Stimulated activated CD4-positive, alpha-beta T cell treated with anti-CD3 and anti-CD28 coated beads, Interleukin-4, amount 100 ng/mL, for 24 hours (primary cell): ENCODE measurements around the gene ABCA7.

Source experiments
- DNase-seq: peaks from one replicate; pipeline ENCODE4 v3.0.0-alpha.2; 2020

ABCA7 gene

DNA sequence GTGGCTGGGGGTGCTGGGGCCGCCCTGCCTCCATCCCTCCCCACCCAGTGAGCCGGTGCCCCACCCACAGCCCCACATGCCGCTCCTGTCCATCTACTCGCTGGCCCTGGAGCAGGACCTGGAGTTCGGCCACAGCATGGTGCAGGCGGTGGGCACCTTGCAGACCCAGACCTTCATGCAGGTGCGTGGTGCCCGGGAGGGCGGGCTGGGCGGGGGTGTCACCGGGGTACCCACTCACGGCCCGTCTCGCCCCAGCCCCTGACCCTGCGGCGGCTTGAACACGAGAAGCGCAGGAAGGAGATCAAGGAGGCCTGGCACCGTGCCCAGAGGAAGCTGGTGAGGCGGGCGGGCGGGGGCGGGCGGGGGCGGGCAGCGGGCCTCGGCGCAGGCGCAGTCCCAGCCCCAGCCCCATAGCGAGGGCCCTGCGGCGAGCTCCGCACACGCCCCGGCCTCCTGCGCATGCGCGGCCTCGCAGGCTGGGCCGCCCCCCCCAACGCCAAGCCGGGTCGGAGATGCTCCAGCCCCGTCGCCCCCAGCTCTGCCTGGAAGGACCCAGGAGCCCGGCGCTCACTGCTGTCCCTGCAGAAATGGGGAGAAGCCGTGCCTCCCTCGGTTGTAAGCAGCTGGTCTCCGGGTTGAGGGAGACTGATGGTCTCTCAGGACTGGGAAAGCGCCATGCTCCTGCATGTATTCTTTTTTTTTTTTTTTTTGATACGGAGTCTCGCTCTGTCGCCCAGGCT is 34.8 kb downstream of the ABCA7 start:
- peak; percentile 80 for DNase-seq

DNA sequence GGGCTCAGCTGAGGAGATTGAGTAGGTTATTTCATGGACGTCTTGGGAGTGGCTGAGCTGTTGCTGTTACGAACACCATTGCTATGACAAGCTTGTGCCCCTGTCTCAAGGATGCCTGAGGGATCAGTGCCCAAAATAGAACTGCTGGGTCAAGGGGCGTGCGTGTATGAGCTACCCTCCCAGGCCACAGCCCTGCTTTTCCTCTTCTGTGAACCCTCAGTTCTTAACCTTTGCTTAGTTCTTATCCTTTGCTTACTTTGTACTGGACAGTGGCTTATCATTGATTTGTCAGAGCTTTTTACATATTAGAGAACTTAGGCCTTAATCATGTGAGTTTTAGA is 36.1 kb downstream of the ABCA7 start:
- DNase-seq: no peak

DNA sequence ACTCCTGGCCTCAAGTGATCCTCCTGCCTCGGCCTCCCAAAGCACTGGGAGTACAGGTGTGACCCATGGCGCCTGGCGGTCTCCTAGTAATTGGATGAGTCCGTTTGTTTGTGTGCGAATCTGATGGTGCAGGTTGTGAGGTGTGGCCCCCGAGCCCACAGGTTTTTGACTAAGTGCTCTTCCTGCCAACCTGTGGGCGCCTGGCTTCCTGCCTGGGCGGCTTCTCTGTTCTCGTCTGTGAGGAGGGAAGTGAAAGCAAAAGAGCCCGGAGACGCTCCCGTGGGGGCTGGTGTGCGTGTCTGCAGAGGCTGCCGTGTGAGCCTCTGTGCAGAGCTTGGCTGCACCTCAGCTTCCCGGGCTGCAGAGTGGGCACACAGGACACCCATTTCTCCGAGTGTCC is 37.0 kb downstream of the ABCA7 start:
- peak; percentile 94 for DNase-seq

DNA sequence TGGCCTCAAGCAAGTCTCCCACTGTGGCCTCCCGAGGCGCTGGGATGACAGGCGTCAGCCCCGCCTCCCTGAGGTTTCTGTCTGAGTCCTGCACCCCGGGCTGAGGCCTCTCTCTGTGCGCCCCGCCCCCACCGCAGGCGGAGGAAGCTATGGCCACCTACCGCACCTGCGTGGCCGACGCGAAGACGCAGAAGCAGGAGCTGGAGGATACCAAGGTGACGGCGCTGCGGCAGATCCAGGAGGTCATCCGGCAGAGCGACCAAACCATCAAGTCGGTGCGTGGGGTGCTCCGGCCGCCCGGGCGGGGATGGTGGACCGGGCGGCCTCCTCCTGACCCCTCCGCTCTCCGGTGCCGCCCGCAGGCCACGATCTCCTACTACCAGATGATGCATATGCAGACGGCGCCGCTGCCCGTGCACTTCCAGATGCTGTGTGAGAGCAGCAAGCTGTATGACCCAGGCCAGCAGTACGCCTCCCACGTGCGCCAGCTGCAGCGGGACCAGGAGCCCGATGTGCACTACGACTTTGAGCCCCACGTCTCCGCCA is 39.7 kb downstream of the ABCA7 start:
- peak; percentile 78 for DNase-seq

DNA sequence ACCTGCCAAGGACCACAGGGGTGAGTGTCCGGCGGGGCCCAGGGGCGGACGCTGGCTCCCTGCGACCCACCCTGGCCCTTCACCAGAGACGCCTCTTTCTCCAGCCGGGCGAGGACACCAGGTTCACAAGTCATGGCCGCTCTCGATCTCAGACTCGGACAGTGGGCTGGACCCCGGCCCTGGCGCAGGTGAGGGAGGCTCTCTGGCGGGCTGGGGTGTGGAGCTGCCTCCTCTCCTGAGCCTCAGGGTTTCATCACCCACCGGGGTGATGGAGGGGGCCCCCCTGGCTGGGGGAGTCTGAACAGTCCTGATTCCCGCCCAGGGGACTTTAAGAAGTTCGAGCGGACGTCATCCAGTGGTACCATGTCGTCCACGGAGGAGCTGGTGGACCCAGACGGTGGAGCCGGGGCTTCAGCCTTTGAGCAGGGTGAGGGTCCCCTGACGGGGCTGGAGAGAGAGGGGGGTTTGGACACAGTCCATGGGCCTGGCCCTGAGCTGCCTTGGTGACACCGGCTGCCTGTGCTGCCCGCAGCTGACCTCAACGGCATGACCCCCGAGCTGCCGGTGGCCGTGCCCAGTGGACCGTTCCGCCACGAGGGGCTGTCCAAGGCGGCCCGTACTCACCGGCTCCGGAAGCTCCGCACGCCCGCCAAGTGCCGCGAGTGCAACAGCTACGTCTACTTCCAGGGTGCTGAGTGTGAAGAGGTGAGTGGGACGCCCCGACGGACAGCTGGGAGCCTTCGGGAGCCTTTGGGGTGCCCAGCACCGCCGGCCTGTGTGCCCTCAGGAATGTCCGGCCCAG is 40.7 kb downstream of the ABCA7 start:
- no peak for DNase-seq

DNA sequence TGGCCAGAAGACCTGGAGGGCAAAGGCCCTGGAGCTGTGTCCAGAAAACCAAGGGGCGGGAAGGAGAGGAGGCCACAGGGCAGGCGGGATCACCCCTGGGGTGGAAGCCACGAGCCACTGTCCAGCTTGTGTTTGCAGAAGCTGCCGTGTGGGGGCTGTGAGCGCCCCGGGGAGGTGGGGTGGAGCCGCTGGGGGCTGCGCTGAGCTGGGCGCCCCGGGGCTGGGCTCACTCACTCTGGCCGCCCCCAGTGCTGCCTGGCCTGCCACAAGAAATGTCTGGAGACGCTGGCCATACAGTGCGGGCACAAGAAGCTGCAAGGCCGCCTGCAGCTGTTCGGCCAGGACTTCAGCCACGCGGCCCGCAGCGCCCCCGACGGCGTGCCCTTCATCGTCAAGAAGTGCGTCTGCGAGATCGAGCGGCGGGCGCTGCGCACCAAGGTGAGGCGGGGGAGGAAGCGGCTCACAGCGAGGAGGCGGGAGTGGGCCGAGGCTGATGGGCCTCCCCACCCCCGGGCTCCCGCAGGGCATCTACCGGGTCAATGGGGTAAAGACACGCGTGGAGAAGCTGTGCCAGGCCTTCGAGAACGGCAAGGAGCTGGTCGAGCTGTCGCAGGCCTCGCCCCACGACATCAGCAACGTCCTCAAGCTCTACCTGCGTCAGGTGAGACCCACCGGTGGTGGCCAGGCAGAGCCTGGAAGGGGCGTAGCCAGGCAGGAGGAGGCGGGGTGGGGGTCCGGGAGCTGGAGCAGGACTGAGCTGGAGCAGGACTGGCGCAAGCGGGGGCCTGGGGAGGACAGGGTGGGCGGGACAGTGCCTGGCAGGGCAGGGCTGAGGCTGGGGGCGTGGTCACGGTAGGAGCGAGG is 41.6 kb downstream of the ABCA7 start:
- DNase-seq: no peak

DNA sequence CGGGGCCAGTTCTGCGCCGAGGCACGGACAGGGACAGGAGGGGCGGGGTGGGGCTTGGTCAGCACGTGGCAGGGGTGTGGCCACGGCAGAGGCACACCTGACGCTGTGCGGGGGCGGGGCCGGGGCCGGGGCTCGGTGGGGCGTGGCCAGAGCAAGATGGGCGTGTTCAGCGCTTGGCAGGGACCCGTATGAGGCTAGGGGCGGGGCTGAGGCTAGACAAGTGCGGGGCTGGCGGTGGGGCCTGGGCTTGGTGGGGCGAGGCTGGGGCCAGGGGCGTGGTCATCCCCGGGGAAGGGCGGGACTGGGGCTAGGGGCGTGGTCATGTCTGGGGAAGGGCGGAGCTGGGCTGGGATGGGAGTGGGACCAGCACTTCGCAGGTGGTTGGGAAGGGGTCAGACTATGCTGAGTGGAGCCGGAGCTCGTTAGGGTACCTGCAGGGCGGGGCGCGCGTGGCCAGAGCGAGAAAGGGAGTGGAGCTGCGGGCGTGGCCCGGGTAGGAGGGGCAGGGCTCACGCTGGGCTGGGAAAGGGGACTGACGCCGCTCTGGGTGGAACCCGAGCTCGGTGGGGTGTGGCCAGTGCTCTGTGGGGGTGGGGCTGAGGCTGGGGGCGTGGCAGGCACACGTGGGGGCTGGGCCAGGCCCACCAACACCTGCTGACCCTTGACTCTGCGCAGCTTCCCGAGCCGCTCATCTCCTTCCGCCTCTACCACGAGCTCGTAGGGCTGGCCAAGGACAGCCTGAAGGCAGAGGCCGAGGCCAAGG is 42.4 kb downstream of the ABCA7 start:
- peak; percentile 72 for DNase-seq

DNA sequence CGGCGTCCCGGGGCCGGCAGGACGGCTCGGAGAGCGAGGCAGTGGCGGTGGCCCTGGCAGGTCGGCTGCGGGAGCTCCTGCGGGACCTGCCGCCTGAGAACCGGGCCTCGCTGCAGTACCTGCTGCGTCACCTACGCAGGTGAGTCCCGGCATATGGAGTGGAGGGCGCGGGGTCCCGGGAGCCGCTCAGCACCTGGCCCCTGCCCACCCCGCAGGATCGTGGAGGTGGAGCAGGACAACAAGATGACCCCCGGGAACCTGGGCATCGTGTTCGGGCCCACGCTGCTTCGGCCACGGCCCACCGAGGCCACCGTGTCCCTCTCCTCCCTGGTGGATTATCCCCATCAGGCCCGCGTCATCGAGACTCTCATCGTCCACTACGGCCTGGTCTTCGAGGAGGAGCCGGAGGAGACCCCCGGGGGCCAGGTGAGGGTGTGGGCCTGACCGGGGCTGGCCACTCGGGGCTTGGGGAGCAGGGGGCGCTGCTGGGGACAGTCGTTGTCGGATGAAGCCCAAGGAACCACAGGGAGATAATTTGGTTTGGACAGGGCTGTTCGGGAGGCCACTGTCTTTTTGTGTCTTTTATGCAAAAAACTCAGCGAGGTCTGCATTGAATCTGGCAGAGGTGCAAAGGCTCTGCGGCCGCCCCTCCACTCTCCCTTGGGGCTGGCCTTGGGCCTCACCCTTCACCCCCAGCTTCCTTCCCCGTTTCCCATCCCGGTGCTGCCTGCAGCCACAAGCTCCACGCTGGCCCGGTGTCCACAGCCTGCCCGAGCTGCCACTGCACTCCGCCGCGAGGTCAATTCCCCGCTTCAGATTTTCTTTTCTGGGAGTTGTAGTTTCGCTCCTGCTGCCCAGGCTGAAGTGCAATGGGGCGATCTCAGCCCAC is 43.3 kb downstream of the ABCA7 start:
- no peak for DNase-seq

DNA sequence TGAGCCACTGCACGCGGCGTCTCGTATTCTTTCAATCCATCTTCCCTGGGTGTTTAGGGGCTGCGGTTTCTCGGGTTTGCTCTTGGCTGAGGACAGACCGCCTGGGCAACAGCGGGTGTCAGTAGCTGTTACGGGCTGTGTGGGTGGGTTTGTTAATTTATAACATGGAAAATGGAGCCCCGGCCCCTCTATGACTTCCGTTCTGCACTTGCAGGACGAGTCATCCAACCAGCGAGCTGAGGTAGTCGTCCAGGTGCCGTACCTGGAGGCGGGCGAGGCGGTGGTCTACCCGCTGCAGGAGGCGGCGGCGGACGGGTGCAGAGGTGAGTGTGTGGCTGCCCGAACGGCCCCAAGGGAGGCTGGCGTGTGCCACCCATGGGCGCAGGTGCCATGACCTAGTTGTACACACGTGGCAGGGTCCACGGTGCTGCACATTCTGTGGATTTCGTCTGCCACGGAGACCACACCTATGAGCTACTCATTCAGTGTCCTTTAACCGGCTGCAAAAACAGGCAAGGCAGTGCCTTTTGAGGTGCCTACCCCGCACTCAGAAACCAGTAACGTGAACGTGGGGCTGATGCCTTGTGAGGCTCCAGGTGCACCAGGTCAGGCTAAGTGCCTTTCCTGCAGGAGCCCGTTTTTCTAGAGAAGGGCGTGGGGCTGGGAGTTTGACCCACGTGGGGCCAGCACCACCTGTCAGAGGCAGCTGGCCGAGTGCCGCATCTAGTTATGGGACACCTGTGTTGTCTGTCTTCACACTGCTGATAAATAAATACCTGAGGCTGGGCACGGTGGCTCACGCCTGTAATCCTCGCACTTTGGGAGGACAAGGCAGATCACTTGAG is 44.3 kb downstream of the ABCA7 start:
- no peak for DNase-seq

DNA sequence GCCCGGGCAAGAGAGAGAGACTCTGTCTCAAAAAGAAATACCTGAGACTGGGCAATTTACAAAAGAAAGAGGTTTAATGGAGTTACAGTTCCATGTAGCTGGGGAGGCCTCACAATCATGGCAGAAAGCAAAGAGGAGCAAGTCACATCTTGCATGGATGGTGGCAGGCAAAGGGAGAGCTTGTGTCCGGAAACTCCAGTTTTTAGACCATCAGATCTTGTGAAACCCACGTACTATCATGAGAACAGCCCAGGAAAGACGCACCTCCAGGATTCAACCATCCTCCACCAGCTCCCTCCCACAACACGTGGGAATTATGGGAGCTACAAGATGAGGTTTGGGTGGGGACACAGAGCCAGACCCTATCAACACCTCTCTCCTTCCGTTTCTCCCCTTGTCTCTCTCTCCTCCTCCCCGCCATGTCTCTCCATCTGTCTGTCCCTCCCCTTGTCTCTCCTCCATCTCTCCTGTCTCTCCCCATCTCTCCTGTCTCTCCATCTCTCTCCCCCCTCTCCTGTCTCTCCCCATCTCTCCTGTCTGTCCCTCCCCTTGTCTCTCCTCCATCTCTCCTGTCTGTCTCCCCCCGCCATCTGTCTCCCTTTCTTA is 45.2 kb downstream of the ABCA7 start:
- no peak for DNase-seq

DNA sequence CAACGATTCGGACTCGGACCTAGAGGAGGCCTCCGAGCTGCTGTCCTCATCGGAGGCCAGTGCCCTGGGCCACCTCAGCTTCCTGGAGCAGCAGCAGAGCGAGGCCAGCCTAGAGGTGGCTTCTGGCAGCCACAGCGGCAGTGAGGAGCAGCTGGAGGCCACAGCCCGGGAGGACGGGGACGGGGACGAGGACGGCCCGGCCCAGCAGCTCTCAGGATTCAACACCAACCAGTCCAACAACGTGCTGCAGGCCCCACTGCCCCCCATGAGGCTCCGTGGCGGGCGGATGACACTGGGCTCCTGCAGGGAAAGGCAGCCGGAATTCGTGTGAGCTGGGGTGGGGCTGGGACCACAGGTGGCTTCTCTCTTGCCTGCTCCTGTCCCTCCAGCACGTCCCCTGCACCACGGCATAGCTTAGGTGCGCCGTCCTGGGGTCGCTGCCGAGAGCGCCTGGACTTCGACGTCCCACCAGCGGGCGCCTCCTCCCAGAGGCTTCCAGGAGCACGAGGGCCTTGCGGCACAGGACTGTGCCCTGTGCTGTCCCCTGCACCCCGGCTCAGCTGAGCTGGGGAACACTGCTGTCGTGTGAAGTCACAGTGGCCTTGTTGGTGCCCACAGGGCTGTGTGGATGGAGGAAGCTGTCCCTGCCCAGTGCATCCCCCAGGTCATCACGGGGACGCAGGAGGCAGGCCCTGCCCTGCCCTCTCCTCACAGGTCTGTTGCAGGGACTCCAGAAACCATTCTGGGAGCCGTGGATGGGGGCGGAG is 46.0 kb downstream of the ABCA7 start:
- no peak for DNase-seq

DNA sequence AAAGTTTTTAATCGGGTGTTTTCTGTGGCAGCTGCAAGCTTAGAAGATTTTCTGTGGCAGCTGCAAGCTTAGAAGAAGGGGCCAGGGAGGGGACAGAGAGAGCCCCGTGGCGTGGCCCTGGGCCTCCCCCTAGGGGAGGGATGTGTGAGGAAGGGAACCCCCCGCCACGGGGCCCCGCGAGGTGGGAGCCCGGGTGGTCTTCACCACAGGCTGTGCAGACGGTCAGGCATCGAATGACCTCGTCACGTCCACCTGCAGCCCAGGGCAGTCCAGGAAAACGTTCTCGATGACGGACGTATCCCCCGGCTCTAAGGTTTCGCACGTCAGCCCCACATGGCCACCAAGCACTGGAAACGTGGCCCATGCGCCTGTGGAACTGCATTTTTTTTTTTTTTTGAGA is 46.7 kb downstream of the ABCA7 start:
- no peak for DNase-seq

DNA sequence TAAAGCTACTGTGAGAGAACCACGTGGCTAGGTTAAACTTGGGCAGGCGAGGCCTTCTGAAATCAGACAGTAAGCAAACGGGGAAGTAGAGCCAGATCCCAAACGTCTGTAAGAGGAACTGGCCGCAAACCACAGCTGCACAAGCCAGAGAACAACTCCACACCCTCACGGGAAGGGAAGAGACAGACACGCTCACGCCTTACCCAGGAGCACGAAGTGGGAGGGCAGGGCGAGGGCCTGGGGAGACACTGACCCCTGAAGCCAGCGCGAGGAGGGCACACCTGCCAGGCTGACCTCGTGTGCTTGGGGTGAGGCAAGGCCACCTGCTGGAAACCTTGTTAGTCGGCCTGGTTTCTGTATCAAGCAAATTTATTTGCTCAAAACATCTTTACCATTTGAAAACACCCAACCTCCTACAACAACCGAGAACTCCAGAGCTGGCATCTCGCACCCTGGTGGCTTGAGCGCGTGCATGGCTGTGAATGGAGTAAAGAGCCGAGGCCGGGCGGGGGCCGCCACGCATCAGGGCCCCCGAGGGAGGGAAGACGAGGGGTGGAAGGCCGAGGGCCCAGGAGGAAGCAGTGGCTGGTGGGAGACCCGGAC is 48.0 kb downstream of the ABCA7 start:
- DNase-seq: no peak

DNA sequence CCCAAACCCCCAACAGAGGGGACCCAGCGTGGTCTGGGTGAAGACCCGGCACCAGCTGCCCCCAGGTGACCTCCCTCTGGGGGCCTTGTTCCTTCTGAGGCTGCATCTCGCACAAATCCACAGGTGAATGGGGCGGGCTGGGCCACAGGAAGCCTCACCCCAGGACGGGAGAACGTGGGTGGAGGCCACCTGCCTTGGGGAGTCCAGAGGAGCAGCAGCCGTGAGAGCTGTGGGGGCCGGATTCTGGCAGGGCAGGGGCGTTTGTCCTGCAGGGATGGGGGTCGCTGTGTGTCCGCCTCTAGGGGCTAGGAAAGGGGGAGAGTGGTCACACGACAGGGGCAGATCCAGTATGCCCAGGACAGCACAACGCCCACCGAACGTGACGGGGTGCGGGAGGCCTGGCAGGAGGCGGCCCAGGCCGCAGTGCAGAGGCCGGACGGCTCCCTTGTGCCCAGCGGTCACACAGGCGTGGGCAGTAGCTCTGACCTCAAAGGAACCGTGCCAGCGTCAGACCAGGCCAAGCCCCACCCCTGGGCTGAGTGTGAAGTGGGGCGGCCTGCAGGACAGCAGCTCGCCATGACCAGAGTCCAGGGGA is 48.6 kb downstream of the ABCA7 start:
- no peak for DNase-seq

DNA sequence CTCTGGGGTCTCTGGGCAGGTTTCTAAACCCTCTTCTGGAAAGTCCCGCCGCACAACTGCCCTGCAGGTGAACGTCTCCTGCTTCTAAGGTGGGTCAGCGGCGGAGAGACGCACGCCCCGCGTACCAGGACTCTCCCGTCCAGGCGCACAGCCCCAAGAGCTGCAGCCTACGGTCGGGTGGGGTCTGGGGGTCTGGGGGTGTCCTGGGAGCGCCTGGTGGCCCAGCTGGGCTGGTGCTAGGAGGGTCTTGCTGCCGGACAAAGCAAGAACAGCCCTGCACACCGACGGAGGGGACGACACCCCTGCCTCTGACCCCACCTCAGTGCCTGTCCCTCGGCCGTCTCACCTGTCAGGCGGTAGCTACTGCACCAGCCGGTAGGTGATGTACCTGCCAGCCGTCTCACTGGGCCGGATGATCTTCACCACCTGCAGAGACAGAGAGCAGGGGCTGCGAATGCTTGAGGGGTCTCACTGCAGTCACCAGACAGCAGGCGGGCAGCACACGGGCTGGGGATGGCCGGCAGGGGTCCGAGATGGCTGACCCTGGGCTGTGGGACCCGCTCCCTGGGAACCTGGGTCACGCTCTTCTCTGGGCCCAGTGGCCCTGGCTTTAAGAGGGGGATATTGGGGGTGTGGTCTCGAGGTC is 49.3 kb downstream of the ABCA7 start:
- DNase-seq: no peak

DNA sequence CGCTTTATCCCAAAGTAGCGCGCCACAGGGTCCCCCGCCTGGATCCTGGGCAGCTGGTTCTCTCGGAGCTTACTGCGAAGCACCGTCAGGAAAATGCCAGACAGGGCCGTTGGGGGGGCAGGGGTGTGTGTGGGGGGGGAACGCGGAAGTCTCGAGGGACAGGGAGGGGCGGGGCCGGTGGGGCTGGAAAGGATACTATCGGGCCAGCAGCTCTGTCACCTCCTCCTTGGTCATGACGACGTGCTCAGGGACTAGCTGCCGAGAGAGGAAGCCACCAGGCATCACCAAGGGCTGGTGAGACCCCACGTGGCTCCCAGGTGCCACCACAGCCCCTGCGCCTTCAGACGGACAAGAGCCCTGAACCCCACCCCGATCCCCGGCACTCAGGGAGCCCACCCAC is 50.0 kb downstream of the ABCA7 start:
- DNase-seq: no peak

DNA sequence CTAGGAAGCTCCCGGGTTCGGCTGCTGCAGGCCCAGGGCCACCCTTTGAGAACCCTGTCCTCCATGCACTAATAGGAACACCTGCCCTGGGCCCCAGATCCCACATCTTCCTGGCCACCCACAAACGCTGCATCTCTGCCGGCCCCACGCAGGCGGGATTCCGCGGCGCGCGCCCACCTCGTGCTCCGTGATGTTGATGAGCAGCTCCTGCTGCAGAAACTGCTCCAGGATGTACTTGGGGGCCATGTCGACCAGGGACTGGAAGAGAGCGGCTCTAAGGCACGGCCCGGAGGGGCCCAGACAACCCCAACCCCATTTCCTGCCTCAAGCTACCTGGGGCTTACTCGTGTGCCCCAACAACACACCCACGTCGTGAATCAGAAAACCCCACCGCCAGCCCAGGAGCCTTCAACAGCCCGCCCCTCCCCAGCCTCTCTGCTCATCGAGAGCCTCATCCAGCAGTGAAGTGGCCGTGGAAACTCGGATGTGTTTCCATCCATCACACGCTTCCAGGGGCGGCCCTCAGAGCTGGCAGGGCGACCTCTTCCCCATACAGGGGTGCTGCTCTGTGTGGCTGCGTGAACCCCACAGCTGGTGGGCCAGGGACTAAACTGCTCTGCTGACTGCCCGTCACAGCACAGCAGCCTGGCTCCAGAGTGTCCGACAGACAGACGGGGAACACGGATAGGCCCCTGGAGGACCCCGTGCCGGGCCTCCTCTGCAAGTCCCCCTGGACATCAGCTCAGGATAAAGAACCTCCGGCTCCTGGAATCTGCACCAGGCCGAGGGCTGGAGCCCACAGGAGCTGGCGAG is 51.0 kb downstream of the ABCA7 start:
- DNase-seq: no peak
